Measurements from ENCODE around the gene NRIP2. TPM values are rescaled to one million over a fixed set of nuclear protein-coding genes. Genes with fewer than 3 reads are reported as not detected.

NRIP2 gene
- total and polyA plus RNA-seq, 10 of the 15 experiments (the other 5 are each of a cell fraction or from before 2014, with no cell fraction given), result 0.04 to 0.83 (median 0.42) TPM; not detected in 7

- TF ChIP-seq CHD2 (IDR thresholded peaks at IDR 0.05; ENCODE audit: borderline replicate concordance, low read depth, low read length), result peak; percentile 85; the same call in 1 of the 2 replicates
- TF ChIP-seq TCF12 (IDR thresholded peaks at IDR 0.05; ENCODE audit: low read depth, low read length), result peak; percentile 10; the same call in 1 of the 2 replicates
- 0 out of 2 replicates have a peak, but pooled peaks have one; percentile 53 for TF ChIP-seq ASH2L (IDR thresholded peaks at IDR 0.05; ENCODE audit: borderline replicate concordance, low read depth)
- TF ChIP-seq SIN3A (IDR thresholded peaks at IDR 0.05; ENCODE audit: low read depth, low read length), result peak; percentile 91
- peak; percentile 99 for TF ChIP-seq POLR2A (IDR thresholded peaks at IDR 0.05; ENCODE audit: low read depth, low read length)
- peak; percentile 92 for TF ChIP-seq GABPA (IDR thresholded peaks at IDR 0.05; ENCODE audit: low read depth)
- TF ChIP-seq FOS (IDR thresholded peaks at IDR 0.05; ENCODE audit: borderline replicate concordance, extremely low read depth, insufficient read length), result peak; percentile 20
- TF ChIP-seq RFX5 (IDR thresholded peaks at IDR 0.05; ENCODE audit: low read depth, low read length), result peak; percentile 71; the same call in 1 of the 2 replicates
- TF ChIP-seq ETV6 (conservative IDR thresholded peaks at IDR 0.05 in 1 of 2, IDR thresholded peaks at IDR 0.05 in 1 of 2; ENCODE audit: borderline replicate concordance in 1 of 2, low read depth in 1 of 2), result no peak
- peak; percentile 85 for TF ChIP-seq NFYB (IDR thresholded peaks at IDR 0.05; ENCODE audit: insufficient read depth, low read depth, low read length)
- no peak for TF ChIP-seq SIX5 (IDR thresholded peaks at IDR 0.05; ENCODE audit: low read depth, low read length, severe bottlenecking)
- 0 out of 2 replicates have a peak, but pooled peaks have one; percentile 60 for TF ChIP-seq GATAD2B (conservative IDR thresholded peaks at IDR 0.05; ENCODE audit: low read depth)
- TF ChIP-seq PAX8 (IDR thresholded peaks at IDR 0.05), result no peak
- no peak; the same call in 1 of the 2 replicates for TF ChIP-seq JUNB (IDR thresholded peaks at IDR 0.05)
- peak; percentile 64 for TF ChIP-seq SKIL (IDR thresholded peaks at IDR 0.05; ENCODE audit: low read depth, poor library complexity, severe bottlenecking)
- no peak for TF ChIP-seq ZNF592 (IDR thresholded peaks at IDR 0.05)
- peak; percentile 91 for TF ChIP-seq TAF1 (IDR thresholded peaks at IDR 0.05; ENCODE audit: borderline replicate concordance, low read depth, low read length)
- TF ChIP-seq E2F8 (IDR thresholded peaks at IDR 0.05; ENCODE audit: low read depth, partially characterized antibody), result peak; percentile 42
- no peak for TF ChIP-seq MTA3 (IDR thresholded peaks at IDR 0.05; ENCODE audit: borderline replicate concordance, low read length)
- no peak for TF ChIP-seq ZNF24 (IDR thresholded peaks at IDR 0.05)
Measured at GRCh38 chr12:2812290-2813213, 22.3 kb downstream of the NRIP2 start, which contains the start of gene ITFG2 (continued).
